Activated CD4-positive, alpha-beta memory T cell treated with anti-CD3 and anti-CD28 coated beads, Interleukin-2, amount 10 ng/mL, durations not matched to agents 7 days and 5 days (primary cell): ENCODE measurements around the gene INTS15. TPM values are rescaled to one million over a fixed set of nuclear protein-coding genes. Genes with fewer than 3 reads are reported as not detected.

Experiments
- CTCF ChIA-PET: fragments of 350-600 bp; sonication (Branson Sonifier 250); formaldehyde crosslinking; loops from one replicate; lab custom pipeline; 2021; ENCODE audit warnings: antibody characterized with exemption, inconsistent platforms; lab: Charles Lee
- POLR2A ChIA-PET: fragments of 350-600 bp; sonication (Branson Sonifier 250); formaldehyde crosslinking; loops from one replicate; lab custom pipeline; 2021; ENCODE audit warnings: antibody characterized with exemption; lab: Charles Lee
- DNase-seq: peaks from one replicate; pipeline ENCODE4 v3.0.0-alpha.2; 2020
- H3K27ac Mint-ChIP-seq: one replicate; pipeline ENCODE4 v1.8.0; 2021; ENCODE audit warnings: mild to moderate bottlenecking, mixed read lengths
- H3K27me3 Mint-ChIP-seq: one replicate; pipeline ENCODE4 v1.8.0; 2021; ENCODE audit warnings: mixed read lengths
- H3K36me3 Mint-ChIP-seq: one replicate; pipeline ENCODE4 v1.8.0; 2021; ENCODE audit warnings: low read depth, mixed read lengths
- H3K4me1 Mint-ChIP-seq: one replicate; pipeline ENCODE4 v1.8.0; 2021; ENCODE audit warnings: mixed read lengths
- H3K4me3 Mint-ChIP-seq: one replicate; pipeline ENCODE4 v1.8.0; 2021; ENCODE audit warnings: mild to moderate bottlenecking, mixed read lengths
- H3K9me3 Mint-ChIP-seq: one replicate; pipeline ENCODE4 v1.8.0; 2021; ENCODE audit warnings: mixed read lengths
- total RNA-seq, 2 experiments: library from RNA; stranded (reverse); gene quantifications; one replicate each; pipeline ENCODE4 v1.2.3, GENCODE V29; 2021

Gene INTS15
- total RNA-seq, 2 experiments from 2014 or later, result 30.0 to 31.6 TPM

- Mint-ChIP-seq H3K9me3 (no peaks in the 10 kb centered on the region), H3K27me3 (peaks cover 37% of the 10 kb centered on the region), H3K4me3 (peak within 1 kb of the TSS; percentile 38), H3K4me1 (peaks cover 13% of the 10 kb centered on the region), H3K27ac (no peak within 1 kb of the TSS), H3K36me3 (peaks cover 2% of the 10 kb centered on the region)
- CTCF ChIA-PET, result no interaction called here
- POLR2A ChIA-PET, result interaction anchor here (1.9 kb wide), 1 partner anchor 25 kb away, joined by 4 read pairs; the partner anchor contains the start of gene INTS15
- no peak for DNase-seq
Measured at GRCh38 chr7:6614953-6615722, 25.3 kb downstream of the INTS15 start, which contains the start of gene ZNF853. Gene ZNF853, plus strand, starts transcription at chr7:6615610. Its CDS starts 565 bp downstream, at chr7:6616175.

- no peak for DNase-seq
- H3K27ac Mint-ChIP-seq, result no peak overlapping the region
- ChIA-PET POLR2A (interaction anchor here (1.9 kb wide), 1 partner anchor 26 kb away, joined by 4 read pairs; the partner anchor contains the start of gene INTS15), CTCF (no interaction called here)
- H3K4me1 Mint-ChIP-seq, result peaks cover 21% of the 10 kb centered on the region
- no peak overlapping the region for H3K4me3 Mint-ChIP-seq
- peaks cover 38% of the 10 kb centered on the region for H3K27me3 Mint-ChIP-seq
- no peaks in the 10 kb centered on the region for H3K9me3 Mint-ChIP-seq
- H3K36me3 Mint-ChIP-seq, result peaks cover 2% of the 10 kb centered on the region
Measured at GRCh38 chr7:6615723-6616555, 26.1 kb downstream of the INTS15 start.

DNA sequence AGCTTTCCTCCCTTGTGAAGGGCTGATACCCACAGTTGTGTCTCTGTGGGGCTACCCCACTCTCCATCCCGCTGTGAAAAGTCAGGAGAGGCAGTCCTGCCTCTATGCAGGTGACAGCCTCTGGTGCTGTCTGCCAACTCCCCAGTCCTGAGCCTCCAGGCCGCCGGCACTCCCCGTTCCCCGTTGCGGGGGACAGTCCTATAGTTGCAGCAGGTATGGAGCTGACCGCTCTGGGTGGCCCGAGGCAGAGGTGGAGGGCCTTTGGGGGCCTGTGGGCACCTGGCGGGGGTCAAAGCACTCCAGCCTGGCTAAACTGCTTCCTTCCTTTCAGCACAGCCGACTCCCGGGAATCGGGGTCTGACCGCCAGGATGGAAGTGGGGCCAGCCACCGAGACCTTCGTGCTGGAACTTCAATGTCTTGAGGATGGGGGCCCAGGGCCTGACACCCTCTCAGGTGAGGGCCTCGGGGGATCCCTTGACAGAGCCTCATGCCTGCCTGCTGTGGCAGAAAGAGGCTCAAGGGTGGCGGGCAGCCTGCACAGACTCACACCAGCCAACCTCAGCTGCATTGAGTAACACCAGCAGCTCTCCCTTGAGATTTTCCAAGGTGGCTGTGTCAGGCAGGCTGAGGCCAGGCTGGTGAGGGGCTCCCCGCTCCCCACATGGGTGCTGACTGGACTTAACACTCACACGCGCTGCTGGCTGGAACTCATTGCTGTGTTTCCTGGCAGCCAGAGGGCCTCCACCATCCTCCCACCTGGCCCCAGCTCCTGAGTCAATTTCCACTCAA, 27.2 kb downstream of the INTS15 start:
- Mint-ChIP-seq H3K4me1 (peaks cover 30% of the 10 kb centered on the region), H3K9me3 (no peaks in the 10 kb centered on the region), H3K27me3 (peaks cover 38% of the 10 kb centered on the region), H3K4me3 (no peak overlapping the region), H3K36me3 (peaks cover 2% of the 10 kb centered on the region), H3K27ac (no peak overlapping the region)
- no peak for DNase-seq
- ChIA-PET CTCF (no interaction called here), POLR2A (interaction anchor here (0.7 to 0.8 kb wide), 2 partner anchors 13 to 27 kb away, joined by 3 read pairs; partner anchors contain the start of gene INTS15)

GRCh38 chr7:6618621-6619020, 28.8 kb downstream of the INTS15 start:
- no peak overlapping the region for H3K27ac Mint-ChIP-seq
- peaks cover 29% of the 10 kb centered on the region for H3K27me3 Mint-ChIP-seq
- ChIA-PET POLR2A (no interaction called here), CTCF (no interaction called here)
- peaks cover 2% of the 10 kb centered on the region for H3K36me3 Mint-ChIP-seq
- H3K4me3 Mint-ChIP-seq, result no peak overlapping the region
- H3K4me1 Mint-ChIP-seq, result peaks cover 37% of the 10 kb centered on the region
- H3K9me3 Mint-ChIP-seq, result no peaks in the 10 kb centered on the region
- no peak for DNase-seq

GRCh38 chr7:6619961-6620360, 30.1 kb downstream of the INTS15 start:
- peaks cover 43% of the 10 kb centered on the region for H3K4me1 Mint-ChIP-seq

DNA sequence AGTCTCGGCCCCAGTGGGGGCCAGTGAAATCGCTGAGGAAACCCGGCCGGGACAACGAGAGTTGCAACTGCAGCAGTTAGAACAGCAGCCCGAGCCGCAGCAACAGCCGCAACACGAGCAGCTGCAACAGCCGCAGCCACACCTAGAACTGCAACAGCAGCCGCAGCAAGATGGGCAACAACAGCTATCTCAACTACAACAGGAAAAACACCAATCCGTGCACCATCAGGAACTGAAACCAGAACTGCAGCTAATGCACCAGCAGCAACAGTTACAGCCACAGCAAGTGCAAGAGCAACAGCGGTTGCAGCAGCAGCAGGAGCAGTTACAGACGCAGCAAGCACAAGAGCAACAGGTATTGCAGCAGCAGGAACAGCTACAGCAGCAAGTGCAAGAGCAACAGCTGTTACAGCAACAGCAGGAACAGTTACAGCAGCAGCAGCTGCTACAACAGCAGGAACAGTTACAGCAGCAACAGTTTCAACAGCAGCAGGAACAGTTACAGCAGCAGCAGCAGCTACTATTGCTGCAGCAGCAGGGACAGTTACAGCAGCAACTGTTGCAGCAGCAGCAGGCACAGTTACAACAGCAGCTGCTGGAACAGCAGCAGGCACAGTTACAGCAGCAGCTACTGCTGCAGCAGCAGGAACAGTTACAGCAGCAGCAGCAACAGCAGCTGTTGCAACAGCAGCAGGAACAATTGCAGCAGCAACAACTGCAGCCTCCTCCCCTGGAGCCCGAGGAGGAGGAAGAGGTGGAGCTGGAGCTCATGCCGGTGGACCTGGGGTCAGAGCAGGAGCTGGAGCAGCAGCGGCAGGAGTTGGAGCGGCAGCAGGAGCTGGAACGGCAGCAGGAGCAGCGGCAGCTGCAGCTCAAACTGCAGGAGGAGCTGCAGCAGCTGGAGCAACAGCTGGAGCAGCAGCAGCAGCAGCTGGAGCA, 31.6 kb downstream of the INTS15 start:
- Mint-ChIP-seq H3K4me3 (peak overlapping the region; percentile 2), H3K36me3 (no peaks in the 10 kb centered on the region), H3K27ac (peak overlapping the region; percentile 4), H3K4me1 (peaks cover 43% of the 10 kb centered on the region), H3K9me3 (no peaks in the 10 kb centered on the region), H3K27me3 (peaks cover 14% of the 10 kb centered on the region)
- CTCF ChIA-PET, result interaction anchor here (0.6 to 1.2 kb wide), 3 partner anchors 15 to 106 kb away, joined by 3 read pairs; no protein-coding TSS in a partner anchor
- peak; percentile 23 for DNase-seq
- POLR2A ChIA-PET, result interaction anchor here (1.4 to 1.8 kb wide), 2 partner anchors 16 to 32 kb away, joined by 3 to 5 read pairs; partner anchors contain the start of genes INTS15 and ZNF316

More at GRCh38 chr7:6619961-6620360, 30.1 kb downstream of the INTS15 start:
- no peaks in the 10 kb centered on the region for H3K36me3 Mint-ChIP-seq
- no peak overlapping the region for H3K27ac Mint-ChIP-seq
- H3K4me3 Mint-ChIP-seq, result no peak overlapping the region
- no peaks in the 10 kb centered on the region for H3K9me3 Mint-ChIP-seq
- POLR2A ChIA-PET, result interaction anchor here (0.8 kb wide), 1 partner anchor 19 kb away, joined by 3 read pairs; no protein-coding TSS in a partner anchor
- peaks cover 18% of the 10 kb centered on the region for H3K27me3 Mint-ChIP-seq
- DNase-seq, result no peak
- CTCF ChIA-PET, result interaction anchor here (0.6 to 1.5 kb wide), 4 partner anchors 11 to 172 kb away, joined by 3 to 4 read pairs (median 4); partner anchors contain the start of gene INTS15

GRCh38 chr7:6622134-6622710, 32.4 kb downstream of the INTS15 start:
- no peaks in the 10 kb centered on the region for H3K36me3 Mint-ChIP-seq
- ChIA-PET POLR2A (interaction anchor here (1.4 to 1.8 kb wide), 2 partner anchors 15 to 32 kb away, joined by 3 to 5 read pairs; partner anchors contain the start of genes INTS15 and ZNF316), CTCF (interaction anchor here (1.2 kb wide), 1 partner anchor 14 kb away, joined by 3 read pairs; no protein-coding TSS in a partner anchor)
- no peak overlapping the region for H3K27ac Mint-ChIP-seq
- H3K4me3 Mint-ChIP-seq, result no peak overlapping the region
- H3K4me1 Mint-ChIP-seq, result peaks cover 43% of the 10 kb centered on the region
- peaks cover 10% of the 10 kb centered on the region for H3K27me3 Mint-ChIP-seq
- H3K9me3 Mint-ChIP-seq, result no peaks in the 10 kb centered on the region
- DNase-seq, result no peak

DNA sequence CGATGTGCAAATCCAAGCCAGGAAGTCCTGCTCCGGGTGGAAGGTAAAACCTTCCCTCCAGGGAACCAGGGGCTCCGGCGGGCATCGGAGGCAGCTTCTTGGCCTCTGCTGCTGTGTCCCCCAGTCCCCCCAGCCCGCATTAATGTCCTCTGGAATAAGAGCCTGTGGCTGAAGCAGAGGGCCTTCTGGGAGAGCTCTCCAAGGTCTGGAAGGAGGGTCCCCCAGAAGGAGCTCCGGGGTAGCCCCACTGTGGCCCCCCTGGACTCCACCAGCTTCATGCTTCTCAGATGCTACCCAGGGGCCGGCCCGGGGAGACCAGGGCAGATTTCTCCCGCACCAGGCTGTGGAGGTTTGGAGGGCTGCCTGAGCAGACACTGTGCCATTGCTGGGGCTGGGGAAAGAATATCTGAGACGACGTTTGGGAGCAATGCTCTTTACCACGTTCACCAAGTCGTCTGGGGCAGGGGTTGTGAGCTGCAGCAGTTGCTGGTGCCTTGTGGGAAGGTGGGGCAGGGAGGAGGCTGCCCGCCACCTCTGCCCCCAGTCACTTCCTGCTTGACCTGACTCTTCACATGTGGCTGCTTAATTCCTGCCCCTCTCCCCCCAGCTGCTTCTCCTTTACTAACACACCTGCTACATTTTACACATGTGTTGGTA, 33.9 kb downstream of the INTS15 start:
- POLR2A ChIA-PET, result interaction anchor here (0.6 kb wide), 1 partner anchor 15 kb away, joined by 3 read pairs; no protein-coding TSS in a partner anchor
- DNase-seq, result peak; percentile 33
- no peaks in the 10 kb centered on the region for H3K36me3 Mint-ChIP-seq

GRCh38 chr7:6624246-6624611, 34.4 kb downstream of the INTS15 start:
- H3K9me3 Mint-ChIP-seq, result no peaks in the 10 kb centered on the region
- H3K36me3 Mint-ChIP-seq, result no peaks in the 10 kb centered on the region
- no peak for DNase-seq
- ChIA-PET CTCF (no interaction called here), POLR2A (interaction anchor here (0.6 kb wide), 1 partner anchor 15 kb away, joined by 3 read pairs; no protein-coding TSS in a partner anchor)
- H3K27me3 Mint-ChIP-seq, result peaks cover 1% of the 10 kb centered on the region
- no peak overlapping the region for H3K4me3 Mint-ChIP-seq
- peaks cover 41% of the 10 kb centered on the region for H3K4me1 Mint-ChIP-seq
- peak overlapping the region; percentile 61 for H3K27ac Mint-ChIP-seq

More for the DNA sequence above, 33.9 kb downstream of the INTS15 start:
- CTCF ChIA-PET, result no interaction called here
- peaks cover 1% of the 10 kb centered on the region for H3K27me3 Mint-ChIP-seq
- peak overlapping the region; percentile 61 for H3K27ac Mint-ChIP-seq
- peaks cover 43% of the 10 kb centered on the region for H3K4me1 Mint-ChIP-seq
- no peak overlapping the region for H3K4me3 Mint-ChIP-seq
- H3K9me3 Mint-ChIP-seq, result no peaks in the 10 kb centered on the region

- Mint-ChIP-seq H3K4me1 (peaks cover 15% of the 10 kb centered on the region), H3K27me3 (no peaks in the 10 kb centered on the region), H3K36me3 (no peaks in the 10 kb centered on the region), H3K9me3 (no peaks in the 10 kb centered on the region), H3K4me3 (no peak overlapping the region), H3K27ac (no peak overlapping the region)
- ChIA-PET CTCF (no interaction called here), POLR2A (no interaction called here)
- no peak for DNase-seq
Measured at GRCh38 chr7:6628045-6628444, 38.2 kb downstream of the INTS15 start.
